ENCODE results near the gene HOXD4. TPM values are rescaled to one million over a fixed set of nuclear protein-coding genes. Genes with fewer than 3 reads are reported as not detected.

HOXD4 gene
- total RNA-seq, 2 donors from 2014 or later: 0.52 TPM; not detected in 1

DNA sequence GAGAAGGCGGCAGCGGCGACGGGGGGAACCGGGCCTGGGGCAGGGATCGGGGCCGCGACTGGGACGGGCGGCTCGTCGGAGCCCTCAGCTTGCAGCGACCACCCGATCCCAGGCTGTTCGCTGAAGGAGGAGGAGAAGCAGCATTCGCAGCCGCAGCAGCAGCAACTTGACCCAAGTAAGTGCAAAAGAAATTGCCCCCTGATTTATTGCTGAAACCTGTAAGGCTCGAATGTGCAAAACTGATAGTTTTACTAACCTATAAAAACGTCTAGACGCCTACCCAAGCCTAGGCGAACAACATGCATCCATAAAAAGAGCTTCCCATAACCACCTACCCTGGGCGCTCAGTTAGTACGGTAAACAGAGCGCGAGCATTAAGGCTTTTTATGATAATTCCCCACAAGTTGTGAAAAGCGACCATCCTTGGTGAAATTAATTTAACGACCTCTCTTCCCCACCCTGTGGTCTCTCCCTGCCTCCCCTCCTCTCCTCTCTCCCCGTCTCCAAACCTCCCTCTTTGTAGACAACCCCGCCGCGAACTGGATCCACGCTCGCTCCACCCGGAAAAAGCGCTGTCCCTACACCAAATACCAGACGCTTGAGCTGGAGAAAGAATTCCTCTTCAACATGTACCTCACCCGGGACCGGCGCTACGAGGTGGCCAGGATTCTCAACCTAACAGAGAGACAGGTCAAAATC is 27.8 kb upstream of the HOXD4 start:
- no peak overlapping the region for H3K27ac ChIP-seq
- peaks cover 0 to 3% of the 10 kb centered on the region in 2 donors for H3K9me3 ChIP-seq
- TF ChIP-seq, protein P1, sequence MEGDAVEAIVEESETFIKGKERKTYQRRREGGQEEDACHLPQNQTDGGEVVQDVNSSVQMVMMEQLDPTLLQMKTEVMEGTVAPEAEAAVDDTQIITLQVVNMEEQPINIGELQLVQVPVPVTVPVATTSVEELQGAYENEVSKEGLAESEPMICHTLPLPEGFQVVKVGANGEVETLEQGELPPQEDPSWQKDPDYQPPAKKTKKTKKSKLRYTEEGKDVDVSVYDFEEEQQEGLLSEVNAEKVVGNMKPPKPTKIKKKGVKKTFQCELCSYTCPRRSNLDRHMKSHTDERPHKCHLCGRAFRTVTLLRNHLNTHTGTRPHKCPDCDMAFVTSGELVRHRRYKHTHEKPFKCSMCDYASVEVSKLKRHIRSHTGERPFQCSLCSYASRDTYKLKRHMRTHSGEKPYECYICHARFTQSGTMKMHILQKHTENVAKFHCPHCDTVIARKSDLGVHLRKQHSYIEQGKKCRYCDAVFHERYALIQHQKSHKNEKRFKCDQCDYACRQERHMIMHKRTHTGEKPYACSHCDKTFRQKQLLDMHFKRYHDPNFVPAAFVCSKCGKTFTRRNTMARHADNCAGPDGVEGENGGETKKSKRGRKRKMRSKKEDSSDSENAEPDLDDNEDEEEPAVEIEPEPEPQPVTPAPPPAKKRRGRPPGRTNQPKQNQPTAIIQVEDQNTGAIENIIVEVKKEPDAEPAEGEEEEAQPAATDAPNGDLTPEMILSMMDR (IDR thresholded peaks at IDR 0.05): no peak
- H3K4me3 ChIP-seq: peak overlapping the region; percentile 29 to 52
- no peak for DNase-seq (ENCODE audit: low spot score)
- no peaks in the 10 kb centered on the region for H3K36me3 ChIP-seq
- peaks cover 58 to 77% of the 10 kb centered on the region in 2 donors for H3K27me3 ChIP-seq
- peaks cover 0 to 22% of the 10 kb centered on the region in 2 donors for H3K4me1 ChIP-seq

DNA sequence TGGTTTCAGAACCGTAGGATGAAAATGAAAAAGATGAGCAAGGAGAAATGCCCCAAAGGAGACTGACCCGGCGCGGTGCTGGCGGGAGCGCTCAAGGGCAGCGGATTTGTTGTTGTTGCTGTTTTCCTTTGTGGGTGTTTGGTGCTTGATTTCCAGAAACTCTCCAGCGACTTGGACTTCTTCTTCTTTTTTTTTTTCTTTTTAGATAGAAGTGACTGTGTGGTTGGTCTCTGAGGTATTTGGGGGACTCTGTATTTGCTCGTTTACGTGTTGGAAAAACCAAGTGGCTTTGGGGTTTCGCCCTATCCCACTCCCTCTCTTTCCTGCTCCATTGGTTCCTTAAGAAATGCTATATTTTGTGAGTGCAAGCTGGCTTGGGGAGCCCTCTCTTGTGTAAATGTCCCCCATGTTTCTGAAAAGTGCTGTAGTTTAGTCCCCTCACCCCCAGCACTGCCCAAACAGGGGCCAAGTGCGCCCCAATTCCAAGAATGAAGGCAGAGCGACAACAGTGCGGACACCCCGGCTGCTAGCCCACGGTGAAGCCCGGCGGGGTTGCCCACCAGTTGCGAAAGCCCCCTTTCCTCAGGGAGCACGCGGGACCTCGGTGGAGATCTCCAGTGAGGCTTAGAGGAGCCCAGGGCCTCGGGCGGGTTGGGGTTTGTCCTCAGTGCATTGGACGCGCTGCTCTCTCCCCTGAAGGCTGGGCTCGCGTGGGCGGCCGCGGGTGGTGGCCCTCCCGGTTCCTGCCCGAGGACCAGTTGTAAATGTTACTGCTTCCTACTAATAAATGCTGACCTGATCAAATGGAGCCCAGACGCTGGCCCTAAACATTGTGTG is 27.0 kb upstream of the HOXD4 start:
- peaks cover 0 to 30% of the 10 kb centered on the region in 2 donors for H3K4me1 ChIP-seq
- H3K9me3 ChIP-seq: no peaks in the 10 kb centered on the region
- H3K4me3 ChIP-seq: no peak overlapping the region
- H3K27ac ChIP-seq: no peak overlapping the region
- TF ChIP-seq, protein P1 (IDR thresholded peaks at IDR 0.05): no peak
- DNase-seq (ENCODE audit: low spot score): no peak
- H3K27me3 ChIP-seq: peaks cover 55 to 77% of the 10 kb centered on the region in 2 donors
- H3K36me3 ChIP-seq: no peaks in the 10 kb centered on the region

DNA sequence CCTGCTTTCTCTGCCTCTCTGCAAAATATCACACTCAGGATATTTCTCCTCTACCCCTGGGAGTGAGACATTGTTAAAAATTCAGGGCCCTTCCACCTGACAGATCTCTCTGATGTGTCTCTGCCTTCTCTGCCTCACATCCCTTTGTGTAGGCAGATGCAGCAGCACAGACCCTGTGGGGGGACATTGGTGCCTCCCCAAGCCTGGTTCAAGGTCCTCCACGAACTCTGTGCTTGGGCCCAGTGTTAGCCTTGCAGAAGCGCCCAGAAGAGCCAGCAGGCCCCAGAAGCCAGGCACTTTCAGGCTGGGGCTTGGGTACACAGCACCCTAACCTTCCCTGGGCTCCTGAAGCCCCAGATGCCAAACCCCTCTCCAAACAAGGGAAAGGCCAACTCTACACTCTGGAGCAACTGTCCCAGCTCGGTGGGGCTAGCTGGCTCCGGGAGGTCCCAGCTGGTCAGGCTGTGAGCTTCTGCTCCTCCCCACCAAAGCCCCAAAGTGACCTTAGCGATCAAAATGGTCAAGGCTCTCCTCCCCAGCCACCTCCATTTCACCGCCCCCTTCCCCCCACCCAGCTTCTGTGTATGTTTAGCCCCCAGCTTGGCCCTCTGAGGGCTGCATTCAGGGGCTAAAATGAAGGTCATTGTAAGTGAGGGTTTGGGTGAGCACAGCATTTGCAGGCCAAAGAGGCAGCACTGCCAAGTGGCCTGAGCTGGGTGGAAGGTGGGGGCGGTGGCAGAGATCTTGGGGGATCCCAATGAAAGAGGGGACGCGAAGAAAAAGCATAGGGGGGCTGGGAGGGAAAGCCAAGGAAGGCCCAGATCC is 26.2 kb upstream of the HOXD4 start:
- Histone ChIP-seq H3K9me3 (no peaks in the 10 kb centered on the region), H3K27ac (no peak overlapping the region), H3K4me3 (no peak overlapping the region), H3K27me3 (peaks cover 49 to 73% of the 10 kb centered on the region in 2 donors), H3K36me3 (no peaks in the 10 kb centered on the region), H3K4me1 (peaks cover 0 to 36% of the 10 kb centered on the region in 2 donors)
- TF ChIP-seq, protein P1 (IDR thresholded peaks at IDR 0.05): no peak
- no peak for DNase-seq (ENCODE audit: low spot score)

DNA sequence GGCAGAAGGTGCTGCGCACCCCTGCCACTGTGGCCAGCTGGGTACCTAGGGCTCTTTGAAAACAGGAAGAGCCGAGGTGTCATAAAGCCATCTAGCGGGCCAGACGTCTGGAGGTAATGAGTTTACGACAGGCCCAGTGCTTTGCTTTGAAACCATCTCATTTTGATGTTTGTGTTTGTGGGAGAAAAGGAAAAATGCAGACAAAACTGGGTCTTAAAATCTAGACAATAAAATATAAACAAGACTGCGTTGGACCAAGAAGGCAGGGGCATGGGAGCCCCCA is 25.6 kb upstream of the HOXD4 start:
- DNase-seq (ENCODE audit: low spot score): no peak
- peaks cover 44 to 72% of the 10 kb centered on the region in 2 donors for H3K27me3 ChIP-seq
- TF ChIP-seq, protein P1 (IDR thresholded peaks at IDR 0.05): no peak
- no peaks in the 10 kb centered on the region for H3K9me3 ChIP-seq
- H3K27ac ChIP-seq: no peak overlapping the region
- H3K4me3 ChIP-seq: no peak overlapping the region
- H3K4me1 ChIP-seq: peaks cover 0 to 41% of the 10 kb centered on the region in 2 donors
- H3K36me3 ChIP-seq: no peaks in the 10 kb centered on the region

DNA sequence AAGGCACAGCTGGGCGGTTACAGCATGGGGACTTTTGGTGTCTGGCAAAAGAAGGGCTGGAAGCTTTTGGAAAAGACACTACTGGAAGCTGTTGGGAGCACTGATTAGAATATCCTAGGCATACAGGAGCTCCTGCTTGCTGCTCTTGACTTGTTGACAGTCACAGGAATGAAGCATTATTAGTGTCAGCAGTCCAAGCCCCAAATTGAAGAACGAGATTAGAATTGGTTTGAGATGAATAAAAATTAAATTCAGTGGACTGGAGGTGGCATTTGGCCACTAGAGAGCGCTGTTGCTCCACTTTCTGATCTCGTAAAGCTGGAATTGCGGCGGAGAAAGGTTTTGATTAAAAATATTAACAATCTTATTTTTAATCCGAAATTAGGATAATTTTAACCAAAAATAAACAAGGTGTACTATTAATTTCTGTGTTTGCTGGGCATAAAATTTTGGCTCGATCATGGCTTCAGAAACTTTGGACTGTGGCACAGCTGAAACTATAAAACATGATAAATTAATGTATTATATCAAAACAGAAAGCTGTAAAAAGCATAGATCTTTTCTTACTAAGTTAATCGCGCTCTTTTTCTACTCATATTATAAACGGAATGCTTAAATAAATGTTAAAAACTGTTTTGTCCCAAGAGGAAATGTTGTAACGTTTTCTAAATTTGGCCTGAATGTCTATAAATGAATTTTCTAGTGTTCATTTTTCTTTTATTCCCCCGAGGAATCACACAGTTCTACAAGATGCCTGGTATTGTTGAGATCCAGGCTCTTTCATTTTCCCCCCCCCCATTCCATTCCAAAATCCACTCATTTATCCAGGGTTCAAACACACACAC is 24.2 kb upstream of the HOXD4 start:
- peak; percentile 73 for DNase-seq (ENCODE audit: low spot score)
- no peak overlapping the region for H3K4me3 ChIP-seq
- H3K36me3 ChIP-seq: no peaks in the 10 kb centered on the region
- peaks cover 0 to 36% of the 10 kb centered on the region in 2 donors for H3K4me1 ChIP-seq
- no peak overlapping the region for H3K27ac ChIP-seq
- TF ChIP-seq, protein P1 (IDR thresholded peaks at IDR 0.05): peak; percentile 93 to 95
- peaks cover 51 to 70% of the 10 kb centered on the region in 2 donors for H3K27me3 ChIP-seq
- no peaks in the 10 kb centered on the region for H3K9me3 ChIP-seq
